Ishikawa (cell line): ENCODE data around the gene RWDD2A.

Experiments used
- CEBPB ChIP-seq: IDR thresholded peaks from 2 replicates; pipeline ENCODE4 v1.6.1; 2012
- CREB1 ChIP-seq: IDR thresholded peaks from 2 replicates; pipeline ENCODE4 v1.6.1; 2012; ENCODE audit warnings: low read depth
- EGR1 ChIP-seq: IDR thresholded peaks from 2 replicates; pipeline ENCODE4 v1.6.1; 2012
- EP300 ChIP-seq: IDR thresholded peaks from 2 replicates; pipeline ENCODE4 v1.6.1; 2012; ENCODE audit warnings: borderline replicate concordance
- FOXM1 ChIP-seq: IDR thresholded peaks from 2 replicates; pipeline ENCODE4 v1.6.1; 2012; ENCODE audit warnings: low read depth, borderline replicate concordance
- NFIC ChIP-seq: IDR thresholded peaks from 2 replicates; pipeline ENCODE4 v1.6.1; 2012
- RAD21 ChIP-seq: IDR thresholded peaks from 2 replicates; pipeline ENCODE4 v1.6.1; 2012; ENCODE audit warnings: low read depth
- TAF1 ChIP-seq: IDR thresholded peaks from 2 replicates; pipeline ENCODE4 v1.6.1; 2012; ENCODE audit warnings: low read depth, mild to moderate bottlenecking
- TCF12 ChIP-seq: IDR thresholded peaks from 2 replicates; pipeline ENCODE4 v1.6.1; 2012; ENCODE audit warnings: low read depth
- TEAD4 ChIP-seq: IDR thresholded peaks from 2 replicates; pipeline ENCODE4 v1.6.1; 2012
- YY1 ChIP-seq: IDR thresholded peaks from 2 replicates; pipeline ENCODE4 v1.6.1; 2012; ENCODE audit warnings: low read depth
- ZBTB7A ChIP-seq: IDR thresholded peaks from 2 replicates; pipeline ENCODE4 v1.6.1; 2012; ENCODE audit warnings: low read depth
- TF ChIP-seq, protein P1 (sequence below): IDR thresholded peaks from 2 replicates; pipeline ENCODE4 v1.6.1; 2012; ENCODE audit warnings: low read depth, mild to moderate bottlenecking
- TF ChIP-seq, protein P2 (sequence below): IDR thresholded peaks from 2 replicates; pipeline ENCODE4 v1.6.1; 2012
- TF ChIP-seq, protein P3 (sequence below): IDR thresholded peaks from 2 replicates; pipeline ENCODE4 v1.6.1; 2012

RWDD2A gene

DNA sequence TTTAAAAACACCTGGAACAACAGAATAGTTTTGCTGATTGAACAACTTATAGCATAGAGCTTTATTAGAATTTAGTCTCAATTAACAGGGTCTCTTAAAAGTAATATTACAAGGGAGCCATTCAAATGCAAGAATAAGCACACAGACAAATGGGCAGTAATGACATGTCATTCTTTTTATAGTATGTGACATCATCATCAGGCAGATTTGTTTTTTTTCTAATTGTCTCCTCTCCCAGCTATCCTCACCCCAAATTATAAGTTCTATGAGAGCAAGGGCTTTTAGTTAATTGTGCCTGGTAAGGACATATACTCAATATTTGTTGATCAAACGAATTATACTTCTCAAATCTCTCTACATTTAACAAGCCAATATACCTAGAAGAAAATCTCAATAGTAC, 11.0 kb upstream of the RWDD2A start:
- TF ChIP-seq CEBPB (no peak), EP300 (no peak), FOXM1 (no peak), TAF1 (no peak), TCF12 (no peak), RAD21 (no peak), NFIC (no peak), CREB1 (no peak), TEAD4 (no peak), EGR1 (no peak), ZBTB7A (no peak), YY1 (no peak)
- TF ChIP-seq, protein P1, sequence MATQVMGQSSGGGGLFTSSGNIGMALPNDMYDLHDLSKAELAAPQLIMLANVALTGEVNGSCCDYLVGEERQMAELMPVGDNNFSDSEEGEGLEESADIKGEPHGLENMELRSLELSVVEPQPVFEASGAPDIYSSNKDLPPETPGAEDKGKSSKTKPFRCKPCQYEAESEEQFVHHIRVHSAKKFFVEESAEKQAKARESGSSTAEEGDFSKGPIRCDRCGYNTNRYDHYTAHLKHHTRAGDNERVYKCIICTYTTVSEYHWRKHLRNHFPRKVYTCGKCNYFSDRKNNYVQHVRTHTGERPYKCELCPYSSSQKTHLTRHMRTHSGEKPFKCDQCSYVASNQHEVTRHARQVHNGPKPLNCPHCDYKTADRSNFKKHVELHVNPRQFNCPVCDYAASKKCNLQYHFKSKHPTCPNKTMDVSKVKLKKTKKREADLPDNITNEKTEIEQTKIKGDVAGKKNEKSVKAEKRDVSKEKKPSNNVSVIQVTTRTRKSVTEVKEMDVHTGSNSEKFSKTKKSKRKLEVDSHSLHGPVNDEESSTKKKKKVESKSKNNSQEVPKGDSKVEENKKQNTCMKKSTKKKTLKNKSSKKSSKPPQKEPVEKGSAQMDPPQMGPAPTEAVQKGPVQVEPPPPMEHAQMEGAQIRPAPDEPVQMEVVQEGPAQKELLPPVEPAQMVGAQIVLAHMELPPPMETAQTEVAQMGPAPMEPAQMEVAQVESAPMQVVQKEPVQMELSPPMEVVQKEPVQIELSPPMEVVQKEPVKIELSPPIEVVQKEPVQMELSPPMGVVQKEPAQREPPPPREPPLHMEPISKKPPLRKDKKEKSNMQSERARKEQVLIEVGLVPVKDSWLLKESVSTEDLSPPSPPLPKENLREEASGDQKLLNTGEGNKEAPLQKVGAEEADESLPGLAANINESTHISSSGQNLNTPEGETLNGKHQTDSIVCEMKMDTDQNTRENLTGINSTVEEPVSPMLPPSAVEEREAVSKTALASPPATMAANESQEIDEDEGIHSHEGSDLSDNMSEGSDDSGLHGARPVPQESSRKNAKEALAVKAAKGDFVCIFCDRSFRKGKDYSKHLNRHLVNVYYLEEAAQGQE = no peak
- TF ChIP-seq, protein P2, sequence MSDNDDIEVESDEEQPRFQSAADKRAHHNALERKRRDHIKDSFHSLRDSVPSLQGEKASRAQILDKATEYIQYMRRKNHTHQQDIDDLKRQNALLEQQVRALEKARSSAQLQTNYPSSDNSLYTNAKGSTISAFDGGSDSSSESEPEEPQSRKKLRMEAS = no peak
- TF ChIP-seq, protein P3, sequence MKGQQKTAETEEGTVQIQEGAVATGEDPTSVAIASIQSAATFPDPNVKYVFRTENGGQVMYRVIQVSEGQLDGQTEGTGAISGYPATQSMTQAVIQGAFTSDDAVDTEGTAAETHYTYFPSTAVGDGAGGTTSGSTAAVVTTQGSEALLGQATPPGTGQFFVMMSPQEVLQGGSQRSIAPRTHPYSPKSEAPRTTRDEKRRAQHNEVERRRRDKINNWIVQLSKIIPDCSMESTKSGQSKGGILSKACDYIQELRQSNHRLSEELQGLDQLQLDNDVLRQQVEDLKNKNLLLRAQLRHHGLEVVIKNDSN = no peak

DNA sequence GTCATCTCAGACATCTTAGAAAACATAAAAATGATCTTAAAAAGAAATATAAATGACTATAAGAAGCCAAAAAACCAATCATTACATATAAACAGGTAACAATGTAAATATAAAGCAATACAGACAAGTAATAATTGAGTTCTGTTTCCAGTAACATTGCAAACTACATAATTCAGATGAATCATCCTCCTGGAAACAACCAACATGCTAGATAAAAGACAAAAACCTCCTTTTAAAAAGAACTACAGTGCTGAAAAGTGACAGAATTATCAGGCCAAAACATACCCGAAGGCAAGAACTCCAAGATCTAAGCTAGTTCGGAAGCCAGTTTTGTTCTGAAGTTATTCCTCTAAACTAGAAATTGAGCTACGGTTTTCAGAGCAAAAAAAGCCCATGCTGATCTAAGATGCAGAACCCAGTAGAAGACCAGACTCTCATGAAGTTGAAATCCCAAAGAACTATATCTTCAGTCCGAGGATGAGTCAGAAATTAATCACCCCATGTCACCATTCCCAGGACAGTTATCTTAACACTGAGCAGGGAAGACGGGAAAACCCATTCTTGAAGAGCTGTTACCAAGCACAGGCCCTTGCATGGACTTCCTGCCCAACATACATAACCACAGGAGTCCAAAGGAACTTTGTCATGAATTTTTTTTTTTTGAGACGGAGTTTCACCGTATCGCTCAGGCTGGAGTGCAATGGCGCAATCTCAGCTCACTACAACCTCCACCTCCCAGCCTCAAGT, 9.9 kb upstream of the RWDD2A start:
- TF ChIP-seq, protein P1 = no peak
- TF ChIP-seq EP300 = no peak
- no peak for TF ChIP-seq FOXM1
- TF ChIP-seq, protein P3 = no peak
- no peak for TF ChIP-seq YY1
- TF ChIP-seq ZBTB7A = no peak
- no peak for TF ChIP-seq CEBPB
- no peak for TF ChIP-seq RAD21
- no peak for TF ChIP-seq TCF12
- TF ChIP-seq TAF1 = no peak
- TF ChIP-seq, protein P2 = no peak
- no peak for TF ChIP-seq NFIC
- no peak for TF ChIP-seq CREB1
- no peak for TF ChIP-seq EGR1
- TF ChIP-seq TEAD4 = no peak

GRCh38 chr6:83185096-83185495, 8.1 kb upstream of the RWDD2A start:
- TF ChIP-seq, protein P1 = no peak
- TF ChIP-seq TAF1 = no peak

GRCh38 chr6:83188501-83188900, 4.7 kb upstream of the RWDD2A start:
- no peak for TF ChIP-seq TAF1

- TF ChIP-seq CREB1 (no peak), EGR1 (no peak), TAF1 (no peak), NFIC (no peak)
- TF ChIP-seq, protein P2 = no peak
- TF ChIP-seq, protein P1 = no peak
Observed at GRCh38 chr6:83190626-83191025, 2.5 kb upstream of the RWDD2A start.
